T1000 (cell line): ENCODE results near the gene MRPL12.
A peak's percentile ranks its signal among the peaks of the same experiment; 100 is the strongest.

Experiments used
- DNase-seq: peaks from one replicate; lab custom pipeline; 2025; ENCODE audit warnings: mixed read lengths; lab: John Stamatoyannopoulos, UW

Gene MRPL12

GRCh38 chr17:81682565-81683207 is 20.5 kb upstream of the MRPL12 start:
- DNase-seq = no peak

- DNase-seq = no peak
These were observed 20.0 kb upstream of the MRPL12 start for GRCh38 chr17:81683208-81683583.

DNA sequence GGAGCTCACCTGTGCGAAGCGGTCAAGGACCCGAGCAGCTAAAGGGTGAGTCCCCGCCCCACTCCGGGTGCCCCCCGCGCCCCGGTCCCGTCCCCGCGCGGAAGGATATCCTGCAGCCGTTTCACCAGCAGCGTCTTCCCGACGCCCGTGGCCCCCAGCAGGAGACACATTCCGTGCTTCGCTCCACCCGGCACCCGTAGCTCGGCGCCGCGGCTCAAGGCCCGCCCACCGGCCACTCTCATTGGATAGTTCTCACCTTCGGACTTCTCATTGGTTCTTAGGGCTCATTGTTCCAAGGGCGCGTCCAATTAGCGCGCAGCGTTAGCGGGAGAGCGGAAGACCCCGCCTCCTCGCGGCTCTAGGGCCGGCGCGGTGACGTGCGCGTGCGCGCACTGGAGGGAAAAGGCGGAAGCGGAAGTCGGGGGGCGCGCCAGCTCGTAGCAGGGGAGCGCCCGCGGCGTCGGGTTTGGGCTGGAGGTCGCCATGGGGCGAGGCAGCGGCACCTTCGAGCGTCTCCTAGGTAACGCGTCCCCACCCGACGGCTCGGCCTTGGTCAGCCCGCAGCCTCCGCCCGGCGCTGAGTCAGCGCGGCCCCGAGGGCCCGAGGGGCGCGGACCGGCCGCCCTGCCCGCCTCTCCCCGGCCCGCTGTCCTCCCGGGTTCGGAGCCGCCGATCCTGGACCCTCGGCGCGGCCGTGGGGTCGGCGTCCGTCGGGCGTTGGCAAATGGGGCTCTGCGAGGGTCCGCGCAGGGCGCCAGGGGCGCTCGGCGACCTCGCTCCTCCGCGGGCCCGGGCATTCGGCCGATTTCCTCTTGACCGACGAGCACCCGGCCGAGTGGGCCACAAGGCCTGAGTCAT is 19.4 kb upstream of the MRPL12 start, which contains the start of the genes ARL16 and HGS:
TSS of gene ARL16 (minus strand) at position 214 of the 858 bp plus-strand sequence. CDS start at position 170, 44 bp downstream.
TSS of gene HGS (plus strand) at position 428 of the 858 bp plus-strand sequence. CDS start at position 484, 56 bp downstream.
- DNase-seq = peak; percentile 99

DNA sequence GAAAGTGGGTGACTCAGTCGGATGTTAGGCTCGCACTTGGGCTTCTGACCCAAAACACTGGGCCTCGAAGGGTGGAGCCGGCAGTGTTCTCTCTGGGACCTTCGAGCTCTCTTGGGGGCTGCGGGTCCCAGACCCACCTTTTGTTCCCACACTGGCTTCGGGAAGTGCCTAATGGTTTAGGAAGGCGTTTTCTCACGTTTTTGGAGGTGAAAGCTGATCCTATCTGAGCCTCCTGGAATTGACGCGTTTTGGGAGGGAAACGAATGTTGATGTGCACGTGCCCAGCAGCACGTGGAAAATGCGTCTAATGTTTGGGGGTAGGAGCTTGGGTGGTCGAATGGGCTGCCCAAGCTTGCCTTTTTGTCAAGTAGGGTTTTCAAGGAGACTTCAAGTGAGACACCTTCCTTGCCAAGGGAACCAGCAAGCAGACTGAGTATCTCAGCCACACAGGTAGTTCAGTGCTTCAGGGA is 18.7 kb upstream of the MRPL12 start:
- no peak for DNase-seq

DNA sequence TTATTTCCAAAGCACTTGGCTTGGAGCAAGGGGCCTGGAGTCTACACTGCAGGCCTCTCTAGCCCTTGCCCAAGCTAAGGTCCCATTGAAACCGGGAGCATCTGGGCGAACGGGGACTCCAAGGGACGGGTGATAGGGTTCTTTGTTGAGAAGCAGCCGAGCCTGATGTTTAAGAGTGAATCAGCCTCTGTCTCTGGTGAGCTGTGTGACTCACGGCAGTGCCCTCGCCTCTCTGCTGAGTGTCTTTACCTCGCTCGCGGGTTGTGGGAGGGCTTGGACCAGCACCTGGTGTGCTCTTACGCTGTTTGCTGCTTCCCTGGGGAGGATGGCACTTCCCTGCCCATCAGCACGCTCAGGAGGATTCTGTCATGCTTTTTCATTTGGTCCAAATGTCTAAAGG is 18.1 kb upstream of the MRPL12 start:
- DNase-seq = peak; percentile 40

- DNase-seq = no peak
These were observed 16.6 kb upstream of the MRPL12 start for GRCh38 chr17:81686614-81687013.

DNA sequence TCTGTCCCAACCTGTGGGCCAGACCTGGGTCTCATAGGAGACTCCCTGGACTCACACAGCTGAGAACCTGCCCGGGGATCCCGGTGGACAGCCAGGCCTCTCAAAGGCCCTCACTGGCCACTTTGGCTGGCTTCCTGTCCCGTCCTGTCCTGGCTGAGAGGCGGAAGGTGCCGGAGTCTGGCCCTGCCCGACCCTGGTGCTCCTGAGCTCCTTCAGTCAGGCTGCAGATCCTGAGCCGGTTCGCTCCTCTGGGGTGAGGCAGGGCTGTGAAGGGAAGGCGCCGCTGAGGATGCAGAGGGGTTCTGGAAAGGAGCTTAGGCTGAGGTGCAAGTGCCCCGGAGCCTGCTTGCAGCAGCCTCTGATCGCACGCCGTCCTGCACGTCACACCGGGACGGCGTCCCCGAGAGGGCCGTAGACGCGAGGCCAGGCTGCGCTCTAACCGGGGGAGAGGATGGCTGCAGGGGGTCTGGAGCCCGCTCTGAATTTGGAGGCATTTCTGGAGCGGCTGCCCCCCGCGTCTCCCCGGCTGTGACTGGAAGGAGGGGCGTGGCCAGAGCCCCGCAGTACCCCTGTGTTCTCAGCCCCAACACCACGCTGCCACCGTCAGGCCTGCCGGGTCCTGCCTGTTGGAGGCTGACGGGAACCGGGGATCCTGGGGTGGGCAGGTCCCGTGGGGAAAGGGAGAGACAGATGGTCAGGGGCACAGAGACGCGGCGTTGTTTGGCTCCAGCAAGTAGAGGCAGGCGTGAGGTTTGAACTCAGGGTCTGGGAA is 15.2 kb upstream of the MRPL12 start:
- no peak for DNase-seq

GRCh38 chr17:81688616-81689015 is 14.6 kb upstream of the MRPL12 start:
- no peak for DNase-seq

- DNase-seq = no peak
These were observed 13.1 kb upstream of the MRPL12 start for GRCh38 chr17:81690066-81690465.

- no peak for DNase-seq
These were observed 12.6 kb upstream of the MRPL12 start for GRCh38 chr17:81690549-81690948.

DNA sequence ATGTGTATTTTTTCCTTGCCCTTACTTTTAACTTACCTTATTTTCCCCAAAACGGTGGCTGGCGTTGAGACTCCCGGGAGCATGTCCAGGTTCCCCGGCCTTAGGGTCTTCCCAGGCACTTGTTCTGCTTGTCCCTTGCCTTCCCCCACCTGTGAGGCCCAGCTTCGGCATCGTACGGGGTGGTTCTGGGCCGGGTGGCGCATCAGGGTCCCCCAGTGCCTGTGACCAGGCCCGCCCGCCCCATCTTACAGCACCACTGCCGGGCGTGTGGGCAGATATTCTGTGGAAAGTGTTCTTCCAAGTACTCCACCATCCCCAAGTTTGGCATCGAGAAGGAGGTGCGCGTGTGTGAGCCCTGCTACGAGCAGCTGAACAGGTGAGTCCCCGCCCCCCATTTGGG is 12.0 kb upstream of the MRPL12 start:
- no peak for DNase-seq

- no peak for DNase-seq
These were observed 11.6 kb upstream of the MRPL12 start for GRCh38 chr17:81691608-81692007.

DNA sequence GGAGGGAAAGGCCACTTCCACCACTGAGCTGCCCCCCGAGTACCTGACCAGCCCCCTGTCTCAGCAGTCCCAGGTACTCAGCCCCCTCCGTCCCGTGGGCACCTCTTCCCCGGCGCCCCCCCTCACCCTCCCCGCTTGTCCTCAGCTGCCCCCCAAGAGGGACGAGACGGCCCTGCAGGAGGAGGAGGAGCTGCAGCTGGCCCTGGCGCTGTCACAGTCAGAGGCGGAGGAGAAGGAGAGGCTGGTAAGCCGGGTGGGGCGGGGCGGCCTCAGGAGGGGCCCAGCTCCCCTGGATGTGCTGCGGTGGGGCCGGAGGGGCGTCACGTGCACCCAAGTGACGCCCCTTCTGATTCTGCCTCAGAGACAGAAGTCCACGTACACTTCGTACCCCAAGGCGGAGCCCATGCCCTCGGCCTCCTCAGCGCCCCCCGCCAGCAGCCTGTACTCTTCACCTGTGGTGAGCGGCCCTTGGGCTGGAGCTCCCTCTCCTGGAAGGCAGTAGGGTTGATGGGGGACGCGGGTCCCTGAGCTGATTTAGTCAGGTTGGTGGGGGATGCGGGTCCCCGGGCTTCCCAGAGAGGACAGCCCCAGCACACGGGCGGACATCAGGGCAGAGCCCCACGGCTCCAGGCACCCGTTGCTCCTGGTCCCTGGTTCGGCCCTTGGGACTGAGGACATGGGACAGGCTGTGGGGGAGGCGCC is 9.5 kb upstream of the MRPL12 start:
- no peak for DNase-seq

DNA sequence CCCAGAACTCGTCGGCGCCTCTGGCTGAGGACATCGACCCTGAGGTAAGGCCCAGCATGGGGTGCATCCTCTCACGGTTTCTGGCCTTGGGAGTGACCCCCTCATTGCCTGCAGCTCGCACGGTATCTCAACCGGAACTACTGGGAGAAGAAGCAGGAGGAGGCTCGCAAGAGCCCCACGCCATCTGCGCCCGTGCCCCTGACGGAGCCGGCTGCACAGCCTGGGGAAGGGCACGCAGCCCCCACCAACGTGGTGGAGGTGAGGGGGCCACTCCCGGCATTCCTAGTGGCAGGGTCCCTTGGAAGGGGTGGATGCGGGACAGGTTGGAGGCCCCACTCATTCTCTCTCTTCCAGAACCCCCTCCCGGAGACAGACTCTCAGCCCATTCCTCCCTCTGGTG is 8.4 kb upstream of the MRPL12 start:
- DNase-seq = no peak

- DNase-seq = no peak
These were observed 8.0 kb upstream of the MRPL12 start for GRCh38 chr17:81695211-81695610.

- DNase-seq = no peak
These were observed 7.4 kb upstream of the MRPL12 start for GRCh38 chr17:81695801-81696200.

- DNase-seq = no peak
These were observed 6.8 kb upstream of the MRPL12 start for GRCh38 chr17:81696218-81696941.

GRCh38 chr17:81697261-81698044 is 5.7 kb upstream of the MRPL12 start:
- DNase-seq = no peak

- no peak for DNase-seq
These were observed 2.5 kb upstream of the MRPL12 start for GRCh38 chr17:81700353-81701287.
